Ishikawa (cell line): ENCODE results near the gene TPST2.

ENCODE experiments used
- CREB1 ChIP-seq: IDR thresholded peaks from 2 replicates; pipeline ENCODE4 v1.6.1; 2012; ENCODE audit warnings: low read depth
- EGR1 ChIP-seq: IDR thresholded peaks from 2 replicates; pipeline ENCODE4 v1.6.1; 2012
- EP300 ChIP-seq: IDR thresholded peaks from 2 replicates; pipeline ENCODE4 v1.6.1; 2012; ENCODE audit warnings: borderline replicate concordance
- FOXM1 ChIP-seq: IDR thresholded peaks from 2 replicates; pipeline ENCODE4 v1.6.1; 2012; ENCODE audit warnings: low read depth, borderline replicate concordance
- MAX ChIP-seq: IDR thresholded peaks from 2 replicates; pipeline ENCODE4 v1.6.1; 2012
- NFIC ChIP-seq: IDR thresholded peaks from 2 replicates; pipeline ENCODE4 v1.6.1; 2012
- RAD21 ChIP-seq: IDR thresholded peaks from 2 replicates; pipeline ENCODE4 v1.6.1; 2012; ENCODE audit warnings: low read depth
- REST ChIP-seq: IDR thresholded peaks from 2 replicates; pipeline ENCODE4 v1.6.1; 2012; ENCODE audit warnings: low read depth, mild to moderate bottlenecking
- TAF1 ChIP-seq: IDR thresholded peaks from 2 replicates; pipeline ENCODE4 v1.6.1; 2012; ENCODE audit warnings: low read depth, mild to moderate bottlenecking
- TCF12 ChIP-seq: IDR thresholded peaks from 2 replicates; pipeline ENCODE4 v1.6.1; 2012; ENCODE audit warnings: low read depth
- TEAD4 ChIP-seq: IDR thresholded peaks from 2 replicates; pipeline ENCODE4 v1.6.1; 2012
- YY1 ChIP-seq: IDR thresholded peaks from 2 replicates; pipeline ENCODE4 v1.6.1; 2012; ENCODE audit warnings: low read depth
- ZBTB7A ChIP-seq: IDR thresholded peaks from 2 replicates; pipeline ENCODE4 v1.6.1; 2012; ENCODE audit warnings: low read depth
- TF ChIP-seq, protein P1 (sequence below): IDR thresholded peaks from 2 replicates; pipeline ENCODE4 v1.6.1; 2012

Gene TPST2

DNA sequence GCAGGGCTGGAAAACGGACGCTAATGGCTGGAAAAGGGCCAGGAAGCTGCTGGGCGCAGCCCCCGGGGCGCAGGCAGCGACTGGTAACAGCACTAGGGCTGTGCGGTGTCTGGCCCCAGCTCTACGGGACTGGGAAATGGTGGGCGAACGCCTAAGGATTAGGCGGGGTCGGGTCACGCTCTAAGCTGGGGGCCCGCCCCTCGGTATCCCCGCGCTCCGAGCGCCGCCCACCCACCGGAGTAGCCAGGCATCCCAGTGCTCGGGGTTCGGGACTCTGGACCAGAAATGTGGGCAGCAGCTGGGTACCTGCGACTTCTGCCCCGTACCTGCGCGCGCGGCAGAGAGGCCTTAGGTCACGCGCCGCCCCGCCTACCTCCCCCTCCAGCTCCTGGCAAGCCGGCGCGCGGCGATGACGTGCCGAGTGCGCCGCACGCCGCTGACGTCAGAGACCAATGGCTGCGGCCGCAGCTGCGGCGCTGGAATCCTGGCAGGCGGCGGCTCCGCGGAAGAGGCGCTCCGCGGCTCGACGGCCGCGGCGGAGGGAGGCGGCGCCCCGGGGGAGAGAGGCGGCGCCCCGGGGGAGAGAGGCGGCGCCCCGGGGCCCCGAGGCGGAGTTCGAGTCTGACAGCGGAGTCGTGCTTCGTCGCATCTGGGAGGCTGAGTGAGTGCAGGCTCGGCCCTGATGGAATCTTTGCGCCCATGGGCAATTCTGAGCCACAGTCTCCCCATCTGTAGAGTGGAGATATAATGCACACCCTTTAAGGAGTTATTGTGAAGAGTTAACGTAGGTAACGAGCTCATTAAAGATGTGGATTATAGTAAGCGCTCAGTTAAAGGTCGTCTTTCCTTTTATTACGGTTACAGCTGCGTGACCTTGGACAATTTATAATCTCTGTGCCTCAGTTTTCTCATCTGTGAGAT, 106.2 kb downstream of the TPST2 start, which contains the start of the genes HPS4 and SRRD:
Gene HPS4, minus strand, starts transcription at position 345 of the 921 bp plus-strand sequence. CDS start 2,021 bp downstream, outside the sequence.
Gene SRRD, plus strand, starts transcription at position 439 of the 921 bp plus-strand sequence. Its CDS starts 14 bp downstream, at position 453.
- TF ChIP-seq ZBTB7A (no peak), FOXM1 (no peak), TCF12 (no peak; the same call in 1 of the 2 replicates), EGR1 (no peak), EP300 (0 out of 2 replicates have a peak, but pooled peaks have one; percentile 8), TAF1 (peak; percentile 84), MAX (peak; percentile 84), NFIC (no peak; the same call in none of the 2 replicates), YY1 (peak; percentile 94), TEAD4 (peak; percentile 51), REST (no peak), CREB1 (peak; percentile 98)
- TF ChIP-seq, protein P1, sequence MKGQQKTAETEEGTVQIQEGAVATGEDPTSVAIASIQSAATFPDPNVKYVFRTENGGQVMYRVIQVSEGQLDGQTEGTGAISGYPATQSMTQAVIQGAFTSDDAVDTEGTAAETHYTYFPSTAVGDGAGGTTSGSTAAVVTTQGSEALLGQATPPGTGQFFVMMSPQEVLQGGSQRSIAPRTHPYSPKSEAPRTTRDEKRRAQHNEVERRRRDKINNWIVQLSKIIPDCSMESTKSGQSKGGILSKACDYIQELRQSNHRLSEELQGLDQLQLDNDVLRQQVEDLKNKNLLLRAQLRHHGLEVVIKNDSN = peak; percentile 88

DNA sequence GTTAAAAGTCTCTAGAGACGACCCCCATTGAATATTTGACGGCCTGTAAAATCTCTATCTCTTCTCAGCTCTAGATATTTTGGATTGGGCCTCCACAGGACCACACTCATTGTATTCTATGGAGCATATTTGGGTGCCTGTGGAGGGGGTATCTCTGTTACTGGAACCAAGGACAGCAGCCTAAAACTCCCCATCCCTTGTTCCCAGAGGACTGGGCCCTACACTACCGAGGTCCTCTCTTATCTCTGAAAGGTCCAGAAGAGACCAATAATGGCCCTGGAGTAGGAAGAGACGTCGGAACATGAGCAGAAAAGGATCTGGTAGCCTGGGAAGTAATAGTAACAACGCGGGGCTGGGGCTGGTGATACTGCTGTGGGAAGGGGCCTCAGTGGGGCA, 106.9 kb downstream of the TPST2 start:
- TF ChIP-seq MAX = no peak
- no peak for TF ChIP-seq TAF1
- TF ChIP-seq, protein P1 = no peak
- TF ChIP-seq TEAD4 = no peak
- TF ChIP-seq CREB1 = no peak
- TF ChIP-seq REST = peak; percentile 36; the same call in 1 of the 2 replicates

GRCh38 chr22:26482161-26482560, 107.8 kb downstream of the TPST2 start:
- TF ChIP-seq CREB1 = no peak
- TF ChIP-seq TEAD4 = no peak
- TF ChIP-seq EGR1 = no peak
- TF ChIP-seq, protein P1 = no peak
- TF ChIP-seq TCF12 = no peak

- TF ChIP-seq, protein P1 = no peak
- no peak for TF ChIP-seq TCF12
- TF ChIP-seq CREB1 = no peak
- TF ChIP-seq NFIC = no peak
- no peak for TF ChIP-seq FOXM1
- no peak for TF ChIP-seq EP300
- no peak for TF ChIP-seq TAF1
- TF ChIP-seq RAD21 = no peak
- TF ChIP-seq REST = no peak
- no peak for TF ChIP-seq ZBTB7A
These were observed 108.2 kb downstream of the TPST2 start for GRCh38 chr22:26481694-26482093.
